NCI-H82 (cell line): ENCODE results near the gene CDR2L.
"Not testable (repeated sequence)": the region's sequence is repeated elsewhere in the genome, so short reads cannot be mapped to it uniquely, and the experiment has no call there.

Experiments
- DNase-seq: peaks from one replicate; lab custom pipeline; 2025; lab: John Stamatoyannopoulos, UW

Gene CDR2L

GRCh38 chr17:75044716-75045115 is 57.3 kb downstream of the CDR2L start:
- no peak for DNase-seq

- not testable (repeated sequence) for DNase-seq
These were observed 58.5 kb downstream of the CDR2L start for GRCh38 chr17:75045946-75046406.

GRCh38 chr17:75046407-75047289 is 59.2 kb downstream of the CDR2L start, which contains the start of the genes ATP5PD and KCTD2:
Gene ATP5PD, minus strand, starts transcription at chr17:75046969. Its CDS starts 4,319 bp downstream, at chr17:75042650.
Gene KCTD2, plus strand, starts transcription at chr17:75047225. Its CDS starts 26 bp downstream, at chr17:75047251.
- peak; percentile 98 for DNase-seq

GRCh38 chr17:75047398-75048098 is 60.1 kb downstream of the CDR2L start:
- peak; percentile 56 for DNase-seq

GRCh38 chr17:75048249-75048878 is 60.9 kb downstream of the CDR2L start:
- DNase-seq, result no peak

- DNase-seq, result no peak
These were observed 61.6 kb downstream of the CDR2L start for GRCh38 chr17:75049057-75049456.

GRCh38 chr17:75049706-75050105 is 62.3 kb downstream of the CDR2L start:
- DNase-seq, result no peak

- no peak for DNase-seq
These were observed 64.5 kb downstream of the CDR2L start for GRCh38 chr17:75051941-75052340.
